GM20000 (cell line): ENCODE data around the gene ZNF804B.

ENCODE experiments used
- DNase-seq: peaks from one replicate; pipeline ENCODE4 v3.0.0; 2012; ENCODE audit warnings: low spot score
- TF ChIP-seq, protein P1 (sequence below): IDR thresholded peaks from 2 replicates; pipeline ENCODE4 v1.5.1; 2012; ENCODE audit warnings: mild to moderate bottlenecking, control low read depth; ENCODE audit errors: extremely low read depth, missing control alignments

ZNF804B gene

DNA sequence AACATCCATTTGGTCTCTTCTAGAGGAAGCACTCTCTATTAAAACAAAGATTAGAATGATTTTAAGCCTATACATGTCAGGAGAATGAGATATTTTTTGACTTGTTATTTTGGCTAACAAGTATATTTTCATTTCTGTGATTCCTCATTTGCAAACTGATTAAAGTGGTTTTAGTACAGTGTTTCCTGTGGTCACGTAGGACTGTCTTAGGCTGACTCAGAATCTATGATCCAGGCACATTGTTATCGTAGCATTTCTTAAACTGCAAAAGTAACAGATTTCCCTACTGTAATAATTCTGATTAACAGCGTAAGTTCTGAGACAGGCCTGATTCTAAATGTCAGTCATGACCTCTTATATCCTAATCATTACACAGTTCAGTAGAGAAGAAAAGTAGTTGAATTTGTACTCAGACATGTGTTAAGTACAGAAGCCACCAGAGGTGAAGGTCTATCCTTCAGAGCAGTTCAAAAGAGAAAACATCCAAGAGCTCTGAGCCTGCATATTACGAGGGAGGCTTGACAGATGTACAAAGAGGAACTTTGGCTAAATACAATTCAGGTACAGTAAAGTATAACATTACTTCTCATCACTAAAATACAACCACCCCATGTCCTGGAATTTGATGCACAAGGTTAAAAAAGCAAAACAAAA, 160.1 kb downstream of the ZNF804B start:
- TF ChIP-seq, protein P1, sequence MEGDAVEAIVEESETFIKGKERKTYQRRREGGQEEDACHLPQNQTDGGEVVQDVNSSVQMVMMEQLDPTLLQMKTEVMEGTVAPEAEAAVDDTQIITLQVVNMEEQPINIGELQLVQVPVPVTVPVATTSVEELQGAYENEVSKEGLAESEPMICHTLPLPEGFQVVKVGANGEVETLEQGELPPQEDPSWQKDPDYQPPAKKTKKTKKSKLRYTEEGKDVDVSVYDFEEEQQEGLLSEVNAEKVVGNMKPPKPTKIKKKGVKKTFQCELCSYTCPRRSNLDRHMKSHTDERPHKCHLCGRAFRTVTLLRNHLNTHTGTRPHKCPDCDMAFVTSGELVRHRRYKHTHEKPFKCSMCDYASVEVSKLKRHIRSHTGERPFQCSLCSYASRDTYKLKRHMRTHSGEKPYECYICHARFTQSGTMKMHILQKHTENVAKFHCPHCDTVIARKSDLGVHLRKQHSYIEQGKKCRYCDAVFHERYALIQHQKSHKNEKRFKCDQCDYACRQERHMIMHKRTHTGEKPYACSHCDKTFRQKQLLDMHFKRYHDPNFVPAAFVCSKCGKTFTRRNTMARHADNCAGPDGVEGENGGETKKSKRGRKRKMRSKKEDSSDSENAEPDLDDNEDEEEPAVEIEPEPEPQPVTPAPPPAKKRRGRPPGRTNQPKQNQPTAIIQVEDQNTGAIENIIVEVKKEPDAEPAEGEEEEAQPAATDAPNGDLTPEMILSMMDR, result no peak
- no peak for DNase-seq

DNA sequence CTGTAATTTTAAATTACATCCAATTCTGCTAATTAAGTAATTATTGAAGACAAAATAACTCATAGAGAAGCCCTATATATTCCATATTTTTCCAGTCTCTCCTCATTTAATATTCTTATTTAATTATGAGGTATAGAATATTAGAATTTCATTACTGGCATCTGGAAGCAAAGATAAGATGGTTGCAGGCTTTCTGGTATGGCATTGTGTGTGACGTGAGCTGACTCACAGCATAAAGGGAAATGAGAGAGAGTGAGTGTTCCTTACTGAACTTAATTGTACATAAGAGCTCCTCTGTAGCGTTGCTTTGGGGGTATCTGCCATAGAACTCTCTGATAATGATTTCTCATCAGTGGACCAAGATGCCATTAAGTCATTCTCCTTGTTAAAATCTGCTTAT, 163.4 kb downstream of the ZNF804B start:
- TF ChIP-seq, protein P1, result no peak
- no peak for DNase-seq

DNA sequence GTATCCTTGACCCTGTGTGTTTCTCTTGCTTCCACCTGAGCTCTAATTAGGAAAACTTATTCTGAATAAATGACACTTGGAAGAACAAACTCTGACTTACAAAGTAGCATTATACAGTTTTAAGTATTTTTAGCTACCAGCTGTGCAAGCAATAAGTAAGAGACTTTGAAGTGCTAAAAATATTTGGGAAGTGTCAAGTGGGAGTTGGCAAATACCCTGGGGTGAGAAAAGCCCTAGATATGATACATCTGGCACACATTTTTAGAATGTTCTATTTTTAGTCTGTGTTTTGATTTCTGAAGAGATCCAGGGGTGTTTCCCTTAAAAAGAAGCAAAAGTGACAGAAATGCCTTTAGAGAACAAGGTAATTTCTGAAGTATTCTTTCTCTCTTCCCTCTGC, 168.8 kb downstream of the ZNF804B start:
- TF ChIP-seq, protein P1, result no peak
- DNase-seq, result no peak

DNA sequence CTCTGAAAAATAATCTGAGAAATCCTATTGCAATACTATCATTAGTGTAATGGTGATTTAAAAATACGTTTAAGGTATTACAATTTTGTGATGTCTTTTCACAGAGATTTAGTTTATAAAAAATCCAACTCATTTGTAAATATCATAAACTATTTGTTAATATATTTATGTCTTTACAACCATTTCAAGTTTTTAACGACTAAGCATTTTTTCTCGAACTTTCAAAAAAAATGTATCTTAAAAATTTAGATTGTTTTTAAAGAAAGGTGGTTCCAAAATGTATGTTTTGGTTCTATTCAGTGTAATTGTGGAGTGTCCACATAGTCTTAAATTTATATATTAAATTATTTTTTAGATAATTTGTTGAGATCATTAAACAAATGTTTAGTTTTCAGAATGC, 170.2 kb downstream of the ZNF804B start:
- TF ChIP-seq, protein P1, result no peak
- no peak for DNase-seq

DNA sequence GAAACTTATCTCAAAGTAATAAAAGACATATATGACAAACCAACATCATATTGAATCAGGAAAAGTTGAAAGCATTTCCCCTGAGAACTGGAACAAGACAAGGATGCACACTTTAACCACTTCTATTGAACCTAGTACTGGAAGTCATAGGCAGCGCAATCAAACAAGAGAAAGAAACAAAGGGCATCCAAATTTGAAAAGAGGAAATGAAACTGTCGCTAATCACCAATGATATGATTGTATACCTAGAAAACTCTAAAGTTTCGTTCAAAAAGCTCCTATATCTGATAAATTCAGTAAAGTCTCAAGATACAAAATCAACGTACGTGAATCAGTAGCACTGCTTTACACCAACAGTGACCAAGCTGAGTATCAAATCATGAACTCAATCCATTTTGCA, 173.8 kb downstream of the ZNF804B start:
- no peak for DNase-seq
- TF ChIP-seq, protein P1, result no peak

DNA sequence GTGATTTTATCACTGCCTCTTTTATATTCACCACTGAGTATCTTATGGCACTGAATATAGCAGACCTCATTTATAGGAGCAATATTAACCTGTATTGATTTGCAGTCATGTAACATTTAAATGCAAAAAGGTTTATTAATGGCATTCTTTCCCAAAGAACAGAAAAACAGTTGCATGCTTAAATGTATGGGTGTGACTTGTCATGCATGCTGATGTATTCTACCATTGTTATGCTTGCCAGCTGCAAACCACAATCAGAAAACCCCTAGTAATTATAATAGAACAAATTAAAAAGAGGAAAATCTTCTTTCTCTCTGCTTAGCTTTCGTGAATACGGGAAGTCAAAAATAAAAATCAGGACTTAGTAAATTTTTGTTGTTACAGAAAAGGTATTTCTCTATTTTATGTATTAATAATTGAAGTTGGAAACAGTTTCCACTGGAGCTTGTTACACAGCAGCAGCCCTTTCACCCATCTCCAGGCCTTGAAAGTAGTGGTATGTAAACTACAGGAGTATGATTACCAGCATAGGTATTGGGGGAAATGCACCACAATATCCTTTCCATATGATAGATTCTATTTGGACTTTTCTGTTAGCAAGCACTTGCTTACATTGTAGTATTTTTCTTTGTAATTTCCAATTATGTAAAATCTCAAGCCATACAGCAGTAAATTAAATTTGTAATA, 183.5 kb downstream of the ZNF804B start:
- TF ChIP-seq, protein P1, result no peak
- no peak for DNase-seq

DNA sequence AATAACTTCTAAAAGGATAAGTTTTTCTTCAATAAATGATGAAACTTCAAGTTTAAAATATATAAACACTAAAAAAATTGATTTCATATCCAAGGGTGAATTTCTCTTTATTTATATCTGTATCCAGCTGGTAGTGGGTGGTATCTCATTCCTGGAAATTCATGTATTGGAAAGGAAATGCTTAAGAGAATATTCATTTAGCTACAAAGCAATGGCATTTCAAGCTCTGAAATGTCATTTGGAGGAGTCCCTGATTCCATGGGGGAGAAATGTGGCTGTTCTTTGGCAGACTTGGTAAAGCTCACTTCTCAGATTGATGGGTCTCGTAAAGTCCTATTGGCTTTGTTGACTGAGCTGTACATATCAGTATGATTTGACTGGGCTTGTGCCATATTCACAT, 192.3 kb downstream of the ZNF804B start:
- TF ChIP-seq, protein P1, result no peak
- DNase-seq, result no peak
